AG10803 (cell line): ENCODE measurements around the gene DOK6.

ENCODE experiments used
- DNase-seq: peaks from one replicate; pipeline ENCODE4 v3.0.0; 2010; ENCODE audit warnings: low read depth
- H3K4me3 ChIP-seq: 2 replicates; pipeline ENCODE4 v1.5.1; 2011; ENCODE audit warnings: mild to moderate bottlenecking, low read length, control low read depth
- TF ChIP-seq, protein P1 (sequence below): conservative IDR thresholded peaks from 2 replicates; pipeline ENCODE4 v1.5.1; 2011; ENCODE audit warnings: mild to moderate bottlenecking, low read length, control low read depth, inconsistent platforms

DOK6 gene

DNA sequence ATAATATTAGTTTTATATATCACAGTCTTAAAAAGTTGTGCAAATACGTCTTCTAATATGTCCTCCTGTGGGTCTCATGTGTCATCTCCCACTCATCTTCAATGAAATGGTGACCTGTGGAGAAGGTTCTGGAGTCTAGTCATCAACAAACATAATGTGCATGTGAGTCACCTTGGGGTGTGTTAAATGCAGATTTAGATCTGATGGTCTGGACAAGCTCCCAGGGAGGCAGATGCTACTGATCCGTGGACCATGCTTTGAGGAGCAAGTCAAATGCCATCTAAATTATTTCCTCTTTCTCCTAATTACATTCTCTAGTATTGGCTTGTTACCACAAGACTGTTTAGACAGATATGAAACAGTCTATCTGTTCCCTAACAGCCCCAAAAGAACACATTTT is 336.0 kb downstream of the DOK6 start:
- no peak for DNase-seq

DNA sequence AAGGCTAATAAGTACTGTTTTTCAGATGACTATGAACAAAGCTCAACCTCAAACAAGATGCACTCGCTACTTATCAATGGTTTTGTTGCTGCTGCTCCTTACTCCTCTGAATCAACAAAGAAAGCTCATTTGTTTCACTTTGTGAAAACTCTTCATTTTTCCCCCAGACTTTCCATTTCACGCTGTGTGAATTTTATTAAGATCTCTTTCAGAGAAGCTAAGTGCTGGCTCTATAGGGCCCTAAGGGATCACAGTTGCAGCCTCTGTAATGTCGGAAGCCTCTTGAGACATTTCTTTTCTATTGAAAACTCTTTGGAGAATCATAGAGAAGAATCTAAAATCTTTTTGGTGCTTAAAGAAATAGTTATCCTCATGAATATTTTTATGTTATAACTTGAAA is 337.2 kb downstream of the DOK6 start:
- H3K4me3 ChIP-seq = no peak overlapping the region
- TF ChIP-seq, protein P1, sequence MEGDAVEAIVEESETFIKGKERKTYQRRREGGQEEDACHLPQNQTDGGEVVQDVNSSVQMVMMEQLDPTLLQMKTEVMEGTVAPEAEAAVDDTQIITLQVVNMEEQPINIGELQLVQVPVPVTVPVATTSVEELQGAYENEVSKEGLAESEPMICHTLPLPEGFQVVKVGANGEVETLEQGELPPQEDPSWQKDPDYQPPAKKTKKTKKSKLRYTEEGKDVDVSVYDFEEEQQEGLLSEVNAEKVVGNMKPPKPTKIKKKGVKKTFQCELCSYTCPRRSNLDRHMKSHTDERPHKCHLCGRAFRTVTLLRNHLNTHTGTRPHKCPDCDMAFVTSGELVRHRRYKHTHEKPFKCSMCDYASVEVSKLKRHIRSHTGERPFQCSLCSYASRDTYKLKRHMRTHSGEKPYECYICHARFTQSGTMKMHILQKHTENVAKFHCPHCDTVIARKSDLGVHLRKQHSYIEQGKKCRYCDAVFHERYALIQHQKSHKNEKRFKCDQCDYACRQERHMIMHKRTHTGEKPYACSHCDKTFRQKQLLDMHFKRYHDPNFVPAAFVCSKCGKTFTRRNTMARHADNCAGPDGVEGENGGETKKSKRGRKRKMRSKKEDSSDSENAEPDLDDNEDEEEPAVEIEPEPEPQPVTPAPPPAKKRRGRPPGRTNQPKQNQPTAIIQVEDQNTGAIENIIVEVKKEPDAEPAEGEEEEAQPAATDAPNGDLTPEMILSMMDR = no peak

More for the DNA sequence above, 336.0 kb downstream of the DOK6 start:
- TF ChIP-seq, protein P1 = no peak
- no peak overlapping the region for H3K4me3 ChIP-seq

DNA sequence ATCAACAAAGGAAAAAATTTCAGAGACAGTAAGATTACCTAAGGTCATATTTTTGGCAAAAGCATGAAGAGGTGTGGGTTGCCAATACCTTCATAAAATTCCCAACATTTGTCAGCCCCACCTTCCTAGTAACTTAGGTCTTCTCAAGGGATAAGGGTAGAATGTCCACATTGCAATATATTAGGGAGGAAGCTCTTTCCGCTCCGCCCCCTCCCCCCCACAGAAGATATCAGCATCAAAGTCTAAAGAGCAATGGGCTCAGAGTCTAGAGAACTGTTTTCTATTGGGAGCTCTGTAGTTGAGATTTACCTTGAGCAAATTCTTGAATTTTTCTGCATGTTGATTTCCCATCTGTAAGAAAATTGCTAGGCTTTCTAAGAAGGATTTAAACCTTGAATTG is 346.7 kb downstream of the DOK6 start:
- DNase-seq = no peak
- TF ChIP-seq, protein P1 = no peak
- no peak overlapping the region for H3K4me3 ChIP-seq

More for the DNA sequence above, 337.2 kb downstream of the DOK6 start:
- no peak for DNase-seq

DNA sequence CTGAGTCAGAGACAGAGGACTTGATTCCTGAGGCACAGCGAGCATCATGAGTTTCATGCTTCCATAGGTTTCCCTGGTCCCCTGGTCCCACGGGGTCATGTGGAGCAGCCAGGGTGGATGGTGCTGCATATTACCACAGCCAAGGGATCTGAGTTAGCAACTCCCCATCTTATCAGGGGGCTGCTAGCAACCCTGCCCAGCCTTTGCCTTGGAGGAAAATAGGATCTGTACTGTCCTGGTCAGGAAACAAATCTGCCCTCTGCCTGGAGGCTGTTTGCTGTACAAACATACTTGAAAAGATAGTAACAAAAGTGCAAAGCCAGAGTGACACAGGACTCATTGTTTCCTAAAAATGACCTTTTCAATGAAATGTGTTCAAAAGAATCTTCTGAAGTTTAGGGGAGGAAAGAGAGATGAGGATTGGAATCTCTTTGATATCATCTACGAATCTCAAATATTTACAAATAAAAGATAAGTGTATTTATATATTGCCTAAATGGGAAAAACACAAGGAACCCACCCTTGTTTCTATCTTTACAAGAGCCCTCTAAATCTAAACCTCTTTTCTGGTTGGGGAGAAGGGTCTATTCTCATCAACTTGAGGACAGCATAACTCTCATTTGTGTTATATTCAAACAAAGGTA is 352.2 kb downstream of the DOK6 start:
- DNase-seq = no peak
- H3K4me3 ChIP-seq = no peak overlapping the region
- TF ChIP-seq, protein P1 = no peak

DNA sequence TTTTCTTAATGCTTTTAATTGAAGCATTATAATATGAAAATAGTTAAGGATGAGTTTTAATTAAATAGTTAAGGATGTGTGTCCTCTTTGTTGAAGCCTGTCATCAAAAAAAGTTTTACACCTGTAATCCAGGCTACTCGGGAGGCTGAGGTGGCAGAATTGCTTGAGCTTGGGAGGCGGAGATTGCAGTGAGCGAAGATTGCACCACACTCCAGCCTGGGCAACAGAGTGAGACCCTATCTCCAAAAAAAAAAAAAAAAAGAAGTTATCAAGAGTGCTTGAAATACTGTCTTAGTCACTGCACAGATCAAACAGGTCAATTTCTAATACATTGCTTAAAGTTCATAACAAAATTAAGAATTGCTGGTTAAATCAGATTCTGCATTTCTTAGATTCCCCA is 353.4 kb downstream of the DOK6 start:
- H3K4me3 ChIP-seq = no peak overlapping the region
- DNase-seq = no peak
- TF ChIP-seq, protein P1 = no peak

DNA sequence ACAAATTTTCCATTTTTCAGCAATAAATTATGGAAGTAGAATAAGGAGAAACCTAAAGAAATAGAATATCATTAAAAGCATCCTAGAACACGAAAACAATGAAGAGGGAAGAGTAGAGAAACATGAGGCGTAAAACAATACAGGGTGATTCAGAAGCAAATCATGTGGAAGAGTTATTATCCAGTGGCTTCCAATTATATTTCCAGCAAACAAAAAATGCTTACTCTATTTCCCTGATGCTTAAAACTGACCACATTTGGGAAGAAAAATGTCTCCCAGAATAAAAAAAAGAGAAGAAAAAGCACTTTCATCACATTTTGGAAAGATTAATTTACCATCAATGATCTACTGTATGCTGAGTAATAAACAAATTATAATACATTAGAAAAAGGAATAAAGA is 354.4 kb downstream of the DOK6 start:
- TF ChIP-seq, protein P1 = no peak
- no peak overlapping the region for H3K4me3 ChIP-seq
- DNase-seq = peak; percentile 12

DNA sequence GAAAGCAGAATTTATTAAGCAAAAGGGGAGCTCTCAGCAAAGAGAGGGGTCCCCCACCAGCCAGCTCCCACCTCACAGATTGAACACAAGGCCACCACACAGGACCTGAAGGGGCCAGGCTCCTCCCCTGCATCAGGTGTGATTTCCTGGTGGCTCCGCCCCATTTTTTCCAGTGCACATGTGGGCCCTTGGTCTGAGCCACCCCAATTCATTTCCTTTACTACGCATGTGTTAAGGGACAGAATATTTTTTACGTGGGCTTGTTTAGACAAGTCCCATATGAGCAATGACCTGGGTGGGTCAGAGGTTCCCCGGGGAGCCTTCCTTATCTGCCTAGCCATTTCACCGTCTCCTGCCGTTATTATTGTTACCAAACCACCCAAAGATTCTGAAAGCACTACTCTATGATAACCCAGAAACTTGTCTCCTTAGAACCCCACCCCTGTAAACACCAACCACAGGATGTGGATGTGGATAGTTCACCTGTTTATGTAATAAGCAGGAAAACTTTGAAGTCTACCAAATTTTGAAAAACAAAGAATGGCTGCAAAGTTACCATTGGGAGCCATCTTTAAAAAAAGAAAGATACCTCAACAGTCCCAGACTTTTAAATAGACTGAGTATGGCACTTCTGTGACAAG is 355.3 kb downstream of the DOK6 start:
- TF ChIP-seq, protein P1 = no peak
- no peak for DNase-seq
- H3K4me3 ChIP-seq = no peak overlapping the region
